Rectal smooth muscle tissue (tissue), 1 donor: ENCODE results near the gene MAJIN.
A peak's percentile ranks its signal among the peaks of the same experiment; 100 is the strongest.

Experiments
- H3K27ac ChIP-seq: one replicate; pipeline ENCODE4 v1.7.0; 2013; ENCODE audit warnings: low read depth, low read length, inconsistent platforms
- H3K27me3 ChIP-seq: one replicate; pipeline ENCODE4 v1.7.0; 2013; ENCODE audit warnings: low read length; ENCODE audit not compliant: control insufficient read depth, insufficient read depth
- H3K36me3 ChIP-seq: one replicate; pipeline ENCODE4 v1.7.0; 2013; ENCODE audit warnings: low read length; ENCODE audit not compliant: control insufficient read depth, insufficient read depth
- H3K4me1 ChIP-seq: one replicate; pipeline ENCODE4 v1.7.0; 2013; ENCODE audit warnings: low read length; ENCODE audit not compliant: control insufficient read depth, insufficient read depth
- H3K4me3 ChIP-seq: one replicate; pipeline ENCODE4 v1.7.0; 2013; ENCODE audit warnings: low read length
- H3K9ac ChIP-seq: one replicate; pipeline ENCODE4 v1.7.0; 2013; ENCODE audit warnings: low read length

The MAJIN gene

GRCh38 chr11:64890522-64890939 lies 81.4 kb downstream of the MAJIN start:
- Histone ChIP-seq H3K27me3 (no peaks in the 10 kb centered on the region), H3K4me3 (peak overlapping the region; percentile 70), H3K27ac (no peak overlapping the region), H3K36me3 (peaks cover 9% of the 10 kb centered on the region), H3K4me1 (peaks cover 2% of the 10 kb centered on the region), H3K9ac (peak overlapping the region; percentile 61)

- no peaks in the 10 kb centered on the region for H3K27me3 ChIP-seq
- no peak overlapping the region for H3K27ac ChIP-seq
- peaks cover 9% of the 10 kb centered on the region for H3K36me3 ChIP-seq
- H3K4me3 ChIP-seq = no peak overlapping the region
- H3K4me1 ChIP-seq = peaks cover 2% of the 10 kb centered on the region
- no peak overlapping the region for H3K9ac ChIP-seq
These were observed 83.0 kb downstream of the MAJIN start for GRCh38 chr11:64888729-64889511.

- Histone ChIP-seq H3K27me3 (no peaks in the 10 kb centered on the region), H3K4me3 (peak overlapping the region; percentile 62), H3K36me3 (peaks cover 9% of the 10 kb centered on the region), H3K9ac (no peak overlapping the region), H3K4me1 (peaks cover 2% of the 10 kb centered on the region), H3K27ac (no peak overlapping the region)
These were observed 83.5 kb downstream of the MAJIN start for GRCh38 chr11:64888406-64888728.
